Measurements from ENCODE around the gene ADAMTS17. TPM values are rescaled to one million over a fixed set of nuclear protein-coding genes. Genes with fewer than 3 reads are reported as not detected.

ADAMTS17 gene
- total RNA-seq, 6 experiments from 2014 or later = 14.6 to 34.7 (median 24.2) TPM

DNA sequence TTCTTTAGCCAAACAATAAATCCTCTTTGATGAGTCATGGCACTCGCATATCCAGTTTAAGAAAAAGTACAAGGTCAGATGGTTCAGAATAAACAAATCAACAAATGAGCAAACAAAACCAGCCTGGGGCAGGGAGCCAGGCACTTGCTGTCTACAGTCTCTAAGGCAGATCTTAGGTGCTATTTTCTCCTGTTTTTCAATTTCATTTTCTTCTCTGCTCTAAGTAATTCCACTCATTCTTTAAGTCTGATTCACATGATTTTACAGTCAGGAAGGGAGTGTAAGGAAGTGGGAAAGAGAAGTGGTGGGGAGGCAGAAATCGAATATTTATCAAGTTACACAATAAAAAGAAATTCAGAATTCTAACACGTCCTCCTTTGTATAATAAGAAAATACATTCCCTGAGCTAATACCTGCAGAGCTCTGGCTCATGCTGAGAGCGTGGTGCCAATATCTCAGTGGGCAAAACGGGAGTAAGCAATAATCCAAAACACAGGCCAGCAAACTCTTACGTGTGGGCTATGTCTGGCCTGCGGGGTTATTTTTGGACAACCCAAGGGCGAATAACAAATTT is 298.6 kb downstream of the ADAMTS17 start:
- H3K27me3 ChIP-seq = no peaks in the 10 kb centered on the region

DNA sequence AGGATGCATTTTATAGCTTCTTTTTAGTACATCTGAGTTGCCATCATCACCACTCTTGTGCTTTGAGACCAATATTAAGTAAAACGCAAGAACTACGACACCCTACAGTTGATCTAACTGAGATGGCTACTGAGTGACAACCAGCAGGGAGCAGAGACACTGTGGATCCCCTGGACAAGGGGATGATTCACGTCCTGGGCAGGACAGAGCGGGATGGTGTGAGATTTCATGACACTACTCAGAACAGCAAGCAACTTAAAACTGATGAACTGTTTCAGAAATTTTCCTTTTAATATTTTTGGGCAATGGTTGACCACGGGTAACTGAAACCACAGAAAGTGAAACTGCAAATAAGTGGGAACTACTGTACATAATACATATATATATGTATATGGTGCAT is 299.2 kb downstream of the ADAMTS17 start:
- ATAC-seq (peak in 1 of 4 donors; percentile 10), DNase-seq (no peak)
- no peak overlapping the region for H3K27ac ChIP-seq
- intact Hi-C loops (cut with DNase I) = no loop called here
- H3K4me1 ChIP-seq = peaks cover 0 to 12% (median 0%) of the 10 kb centered on the region in 4 donors
- TF ChIP-seq, protein P1, sequence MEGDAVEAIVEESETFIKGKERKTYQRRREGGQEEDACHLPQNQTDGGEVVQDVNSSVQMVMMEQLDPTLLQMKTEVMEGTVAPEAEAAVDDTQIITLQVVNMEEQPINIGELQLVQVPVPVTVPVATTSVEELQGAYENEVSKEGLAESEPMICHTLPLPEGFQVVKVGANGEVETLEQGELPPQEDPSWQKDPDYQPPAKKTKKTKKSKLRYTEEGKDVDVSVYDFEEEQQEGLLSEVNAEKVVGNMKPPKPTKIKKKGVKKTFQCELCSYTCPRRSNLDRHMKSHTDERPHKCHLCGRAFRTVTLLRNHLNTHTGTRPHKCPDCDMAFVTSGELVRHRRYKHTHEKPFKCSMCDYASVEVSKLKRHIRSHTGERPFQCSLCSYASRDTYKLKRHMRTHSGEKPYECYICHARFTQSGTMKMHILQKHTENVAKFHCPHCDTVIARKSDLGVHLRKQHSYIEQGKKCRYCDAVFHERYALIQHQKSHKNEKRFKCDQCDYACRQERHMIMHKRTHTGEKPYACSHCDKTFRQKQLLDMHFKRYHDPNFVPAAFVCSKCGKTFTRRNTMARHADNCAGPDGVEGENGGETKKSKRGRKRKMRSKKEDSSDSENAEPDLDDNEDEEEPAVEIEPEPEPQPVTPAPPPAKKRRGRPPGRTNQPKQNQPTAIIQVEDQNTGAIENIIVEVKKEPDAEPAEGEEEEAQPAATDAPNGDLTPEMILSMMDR (IDR thresholded peaks at IDR 0.05) = no peak
- no peak for TF ChIP-seq POLR2A (IDR thresholded peaks at IDR 0.05)
- no peaks in the 10 kb centered on the region for H3K9me3 ChIP-seq
- H3K4me3 ChIP-seq = no peak overlapping the region
- 88% methylated on average over 5 of the region's 5 CpGs for WGBS (ENCODE audit: insufficient coverage, low coverage, low lambda C conversion rate, missing lambda C conversion rate)
- no peaks in the 10 kb centered on the region for H3K27me3 ChIP-seq
- H3K36me3 ChIP-seq = peaks cover 0 to 3% (median 0%) of the 10 kb centered on the region in 4 donors

More for the DNA sequence above, 298.6 kb downstream of the ADAMTS17 start:
- Histone ChIP-seq H3K4me3 (no peak overlapping the region), H3K4me1 (peaks cover 0 to 12% (median 0%) of the 10 kb centered on the region in 4 donors), H3K27ac (no peak overlapping the region), H3K9me3 (no peaks in the 10 kb centered on the region), H3K36me3 (peaks cover 0 to 3% (median 0%) of the 10 kb centered on the region in 4 donors)
- TF ChIP-seq, protein P1 (IDR thresholded peaks at IDR 0.05) = no peak
- TF ChIP-seq POLR2A (IDR thresholded peaks at IDR 0.05) = no peak
- DNase-seq (no peak), ATAC-seq (peak; percentile 37 to 67 (median 52))
- 55% methylated on average over 8 of the region's 8 CpGs for WGBS (ENCODE audit: insufficient coverage, low coverage, low lambda C conversion rate, missing lambda C conversion rate)
- intact Hi-C loops (cut with DNase I) = no loop called here

DNA sequence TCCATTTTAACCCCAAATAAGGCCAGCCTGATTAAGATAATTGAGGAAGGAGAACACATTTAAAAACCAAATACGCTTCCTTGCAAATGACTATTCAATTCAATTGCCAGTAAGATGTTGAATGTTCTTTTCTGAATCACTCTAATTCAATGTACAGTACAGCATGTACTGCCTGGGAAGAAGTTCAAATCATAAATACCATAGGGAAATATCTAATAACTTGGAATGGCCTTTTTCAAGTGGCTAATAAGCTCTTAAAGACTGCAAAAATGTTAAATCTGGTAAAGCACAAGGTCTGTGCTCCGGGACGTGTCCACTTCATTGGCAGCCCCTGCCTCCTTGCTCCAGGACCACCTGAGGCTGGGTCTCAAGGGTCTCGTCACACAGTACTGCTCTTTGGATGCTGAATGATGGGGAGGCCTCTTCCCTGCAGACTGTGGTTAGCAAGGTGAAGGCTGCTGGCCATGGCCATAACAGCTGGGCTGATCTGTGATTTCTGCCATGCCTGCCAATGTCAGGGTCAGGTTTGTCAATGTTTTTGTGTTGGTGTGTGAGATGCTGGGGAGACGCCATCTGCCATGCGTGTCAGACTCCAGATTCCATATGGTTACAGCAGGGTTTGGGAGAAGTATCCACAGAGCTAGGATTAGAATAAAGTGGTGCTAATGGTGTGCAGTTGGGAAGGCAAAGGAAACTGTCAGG is 300.5 kb downstream of the ADAMTS17 start:
- intact Hi-C loops (cut with DNase I) = no loop called here
- H3K4me3 ChIP-seq = no peak overlapping the region
- DNase-seq = no peak

DNA sequence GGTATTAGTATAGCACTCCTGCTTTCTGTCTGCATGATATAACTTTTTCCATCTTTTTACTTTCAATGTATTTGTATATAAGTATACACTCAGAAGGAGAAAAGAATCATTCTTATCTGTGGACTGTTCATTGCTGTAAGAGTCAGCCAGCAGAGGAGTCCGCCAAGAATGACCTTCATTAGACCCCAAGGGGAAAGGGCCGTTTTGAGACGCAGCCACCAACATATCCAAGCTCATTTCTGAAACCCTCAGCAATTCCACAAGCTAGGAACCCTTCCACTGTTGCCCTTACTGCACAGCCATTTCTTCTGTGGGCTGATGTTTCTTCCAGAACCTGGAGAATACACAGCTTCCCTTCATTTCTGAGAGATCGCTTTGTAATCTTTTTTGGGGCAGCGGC is 301.8 kb downstream of the ADAMTS17 start:
- ATAC-seq = no peak
- DNase-seq = no peak
- peaks cover 0 to 12% (median 0%) of the 10 kb centered on the region in 4 donors for H3K4me1 ChIP-seq
- 84% methylated on average over 5 of the region's 5 CpGs for WGBS (ENCODE audit: insufficient coverage, low coverage, low lambda C conversion rate, missing lambda C conversion rate)
- H3K36me3 ChIP-seq = no peaks in the 10 kb centered on the region
- H3K27ac ChIP-seq = no peak overlapping the region
- no peaks in the 10 kb centered on the region for H3K9me3 ChIP-seq
- no peak overlapping the region for H3K4me3 ChIP-seq
- no peaks in the 10 kb centered on the region for H3K27me3 ChIP-seq
- intact Hi-C loops (cut with DNase I) = no loop called here
- TF ChIP-seq, protein P1 (IDR thresholded peaks at IDR 0.05) = no peak
- no peak for TF ChIP-seq POLR2A (IDR thresholded peaks at IDR 0.05)

More for the DNA sequence above, 300.5 kb downstream of the ADAMTS17 start:
- Histone ChIP-seq H3K36me3 (no peaks in the 10 kb centered on the region), H3K27ac (no peak overlapping the region), H3K4me1 (peaks cover 0 to 12% (median 0%) of the 10 kb centered on the region in 4 donors), H3K9me3 (no peaks in the 10 kb centered on the region), H3K27me3 (no peaks in the 10 kb centered on the region)
- WGBS (ENCODE audit: insufficient coverage, low coverage, low lambda C conversion rate, missing lambda C conversion rate) = 94% methylated on average over 5 of the region's 6 CpGs
- TF ChIP-seq POLR2A (IDR thresholded peaks at IDR 0.05) = no peak
- TF ChIP-seq, protein P1 (IDR thresholded peaks at IDR 0.05) = no peak
- no peak for ATAC-seq

Data from right lobe of liver (tissue), 6 donors.